Stimulated activated CD8-positive, alpha-beta memory T cell treated with anti-CD3 and anti-CD28 coated beads, Interleukin-7, amount 100 ng/mL, for 1 hour (primary cell): Measurements from ENCODE around the gene SEMA4B.
"Not testable (repeated sequence)": the region's sequence is repeated elsewhere in the genome, so short reads cannot be mapped to it uniquely, and the experiment has no call there.

ENCODE experiments used
- DNase-seq, 2 donors: peaks; one replicate each; pipeline ENCODE4 v3.0.0-alpha.2; 2020; ENCODE audit warnings: low read depth in 2 of 2

The SEMA4B gene

GRCh38 chr15:90257776-90258175, 56.6 kb downstream of the SEMA4B start:
- DNase-seq: no peak

GRCh38 chr15:90259524-90259923, 58.4 kb downstream of the SEMA4B start:
- DNase-seq: no peak

- DNase-seq: not testable (repeated sequence)
These were observed 59.6 kb downstream of the SEMA4B start for GRCh38 chr15:90260731-90261130.

GRCh38 chr15:90261811-90262210, 60.7 kb downstream of the SEMA4B start:
- DNase-seq: no peak

- no peak for DNase-seq
These were observed 61.3 kb downstream of the SEMA4B start for GRCh38 chr15:90262426-90262825.

- DNase-seq: no peak
These were observed 63.5 kb downstream of the SEMA4B start for GRCh38 chr15:90264671-90265070.

GRCh38 chr15:90265271-90266060, 64.3 kb downstream of the SEMA4B start, which contains the start of gene NGRN:
TSS of gene NGRN (plus strand) at chr15:90265672. CDS start at chr15:90265713, 41 bp downstream.
- peak; percentile 82 to 83 for DNase-seq

GRCh38 chr15:90266061-90266431, 64.9 kb downstream of the SEMA4B start:
- DNase-seq: peak in 1 of 2 donors; percentile 8

- DNase-seq: no peak
These were observed 65.4 kb downstream of the SEMA4B start for GRCh38 chr15:90266485-90266884.

- DNase-seq: no peak
These were observed 67.3 kb downstream of the SEMA4B start for GRCh38 chr15:90268415-90268814.

- DNase-seq: no peak
These were observed 69.5 kb downstream of the SEMA4B start for GRCh38 chr15:90270502-90271150.

- no peak for DNase-seq
These were observed 70.5 kb downstream of the SEMA4B start for GRCh38 chr15:90271459-90272166.

GRCh38 chr15:90278467-90278866, 77.3 kb downstream of the SEMA4B start:
- DNase-seq: not testable (repeated sequence)
